HT1080 (cell line): Measurements from ENCODE around the gene TSC22D2. TPM values are rescaled to one million over a fixed set of nuclear protein-coding genes. Genes with fewer than 3 reads are reported as not detected.
A peak's percentile ranks its signal among the peaks of the same experiment; 100 is the strongest.
"Not testable (repeated sequence)": the region's sequence is repeated elsewhere in the genome, so short reads cannot be mapped to it uniquely, and the experiment has no call there.

ENCODE experiments used
- DNase-seq: peaks from one replicate; pipeline ENCODE4 v3.0.0-alpha.2; 2015; ENCODE audit warnings: low read depth
- total RNA-seq: library from RNA; depleted of rRNA; stranded (reverse); fragments of >200 nt; shearing (Covaris generic); gene quantifications from 2 replicates; pipeline ENCODE4 v1.2.3, GENCODE V29; 2014; rRNA removed

Gene TSC22D2
- total RNA-seq, 1 experiment from 2014 or later = 7.7 TPM

GRCh38 chr3:150483226-150483625 is 75.1 kb downstream of the TSC22D2 start:
- no peak for DNase-seq

GRCh38 chr3:150484410-150484809 is 76.3 kb downstream of the TSC22D2 start:
- DNase-seq = no peak

GRCh38 chr3:150488867-150489266 is 80.8 kb downstream of the TSC22D2 start:
- DNase-seq = no peak

GRCh38 chr3:150490277-150490986 is 82.3 kb downstream of the TSC22D2 start:
- no peak for DNase-seq

- no peak for DNase-seq
Measured at GRCh38 chr3:150494411-150494977, 86.4 kb downstream of the TSC22D2 start.

- no peak for DNase-seq
Measured at GRCh38 chr3:150495149-150495548, 87.1 kb downstream of the TSC22D2 start.

- DNase-seq = peak; percentile 65
Measured at GRCh38 chr3:150495563-150496168, 87.6 kb downstream of the TSC22D2 start.

- peak; percentile 77 for DNase-seq
Measured at GRCh38 chr3:150497956-150498355, 89.9 kb downstream of the TSC22D2 start.

GRCh38 chr3:150500960-150501359 is 92.9 kb downstream of the TSC22D2 start:
- not testable (repeated sequence) for DNase-seq

- DNase-seq = no peak
Measured at GRCh38 chr3:150503402-150504099, 95.5 kb downstream of the TSC22D2 start.

GRCh38 chr3:150504483-150504882 is 96.4 kb downstream of the TSC22D2 start:
- no peak for DNase-seq

- DNase-seq = no peak
Measured at GRCh38 chr3:150508401-150508800, 100.3 kb downstream of the TSC22D2 start.

GRCh38 chr3:150509780-150510179 is 101.7 kb downstream of the TSC22D2 start:
- DNase-seq = no peak

- DNase-seq = no peak
Measured at GRCh38 chr3:150511122-150511821, 103.2 kb downstream of the TSC22D2 start.

- DNase-seq = no peak
Measured at GRCh38 chr3:150515210-150515609, 107.1 kb downstream of the TSC22D2 start.

Other genes starting within 250 kb of the TSC22D2 start
- gene SERP1, start 138.2 kb downstream of the TSC22D2 start, total RNA-seq = 474 and 568 TPM in 2 replicates
- 207 and 231 TPM in 2 replicates for gene EIF2A, start 138.5 kb downstream of the TSC22D2 start, total RNA-seq
- 239 and 348 TPM in 2 replicates for gene SELENOT, start 195.0 kb downstream of the TSC22D2 start, total RNA-seq